ENCODE data around the gene NOM1.

NOM1 gene

DNA sequence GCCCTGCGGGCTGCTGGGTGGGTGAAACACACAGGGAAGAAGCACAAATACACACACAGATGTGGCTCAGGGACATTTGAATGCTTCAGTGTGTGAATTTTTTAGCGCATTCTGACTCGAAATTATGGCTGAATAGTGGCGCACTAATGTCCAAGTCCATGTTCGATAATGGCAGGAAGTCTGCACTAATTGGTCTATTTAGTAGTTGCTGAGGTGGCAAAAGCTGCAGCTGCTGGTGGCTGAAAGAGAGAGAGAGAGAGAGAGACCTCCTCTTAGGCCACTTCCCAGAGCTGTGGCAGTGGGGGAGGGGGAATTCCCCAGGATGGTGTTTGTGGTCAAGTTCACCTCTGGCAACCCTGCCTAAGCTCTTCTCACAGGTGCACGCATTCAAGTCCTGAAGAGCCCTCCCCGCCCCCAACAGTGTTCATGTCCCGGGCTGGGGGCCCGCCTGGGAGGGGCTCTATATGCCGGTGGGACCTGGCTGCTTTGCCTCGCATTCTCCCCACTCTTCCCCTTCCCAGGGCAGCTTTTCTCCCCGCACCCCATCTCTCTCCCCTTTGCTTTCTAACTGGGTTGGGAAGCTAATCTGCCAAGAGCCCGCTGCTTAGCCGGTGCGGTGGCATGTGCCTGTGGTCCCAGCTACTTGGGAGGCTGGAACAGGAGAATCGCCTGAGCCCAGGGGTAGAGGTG lies 67.0 kb downstream of the NOM1 start:
- DNase-seq, result no peak

DNA sequence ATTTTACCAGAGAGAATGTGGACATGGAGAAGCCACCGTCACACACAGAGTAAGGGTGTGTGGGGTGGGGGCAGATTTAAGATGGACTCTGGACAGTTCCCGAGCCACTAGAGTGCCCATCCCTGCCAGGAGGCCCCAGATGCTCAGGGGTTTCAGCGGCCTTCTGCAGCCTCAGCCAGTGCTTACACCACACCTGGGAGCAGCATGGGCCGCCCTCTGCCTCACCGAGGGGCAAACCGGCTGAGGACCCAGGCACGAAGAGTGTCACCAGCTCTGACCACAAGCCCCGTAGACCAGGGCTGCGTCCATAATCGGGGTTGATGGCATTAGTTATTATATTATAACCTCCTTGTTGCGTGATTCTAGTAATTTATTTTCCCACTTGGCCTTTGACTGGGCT lies 67.6 kb downstream of the NOM1 start:
- DNase-seq, result no peak

DNA sequence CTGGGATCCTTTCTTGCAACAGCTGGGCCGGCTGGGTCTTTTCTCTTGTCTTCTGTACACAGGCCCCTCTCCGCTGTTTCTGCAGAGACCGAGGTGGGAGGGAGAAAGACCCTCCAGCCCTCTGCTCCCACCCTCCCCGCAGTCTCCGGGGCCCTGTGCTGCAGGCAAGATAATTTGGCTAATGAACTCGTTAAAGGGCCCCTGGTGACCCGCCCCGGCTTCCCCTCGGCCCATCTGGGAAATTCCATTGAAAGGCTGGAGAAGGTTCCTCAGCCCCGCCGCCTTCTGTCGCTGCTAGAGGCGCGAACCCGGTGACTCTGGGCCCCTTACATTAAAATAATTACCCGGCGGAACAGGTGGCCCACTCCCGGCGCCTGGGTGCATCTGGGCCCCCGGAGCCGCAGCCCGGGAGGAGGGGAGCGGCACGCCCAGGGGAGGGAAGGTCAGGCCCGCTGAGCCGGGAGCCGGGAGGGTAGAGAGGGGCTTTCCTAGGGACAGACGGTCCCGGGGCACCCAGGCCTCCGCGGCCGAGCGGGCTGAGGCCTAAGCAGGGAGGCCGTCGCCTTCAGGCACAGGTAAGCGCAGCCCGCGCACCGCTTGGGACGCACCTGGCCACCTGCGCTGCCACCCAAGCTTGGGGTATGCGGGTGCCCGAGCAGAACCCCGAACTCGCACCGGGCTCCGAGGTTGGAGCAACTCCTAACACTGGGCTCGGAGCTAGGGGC lies 68.3 kb downstream of the NOM1 start:
- DNase-seq, result no peak

DNA sequence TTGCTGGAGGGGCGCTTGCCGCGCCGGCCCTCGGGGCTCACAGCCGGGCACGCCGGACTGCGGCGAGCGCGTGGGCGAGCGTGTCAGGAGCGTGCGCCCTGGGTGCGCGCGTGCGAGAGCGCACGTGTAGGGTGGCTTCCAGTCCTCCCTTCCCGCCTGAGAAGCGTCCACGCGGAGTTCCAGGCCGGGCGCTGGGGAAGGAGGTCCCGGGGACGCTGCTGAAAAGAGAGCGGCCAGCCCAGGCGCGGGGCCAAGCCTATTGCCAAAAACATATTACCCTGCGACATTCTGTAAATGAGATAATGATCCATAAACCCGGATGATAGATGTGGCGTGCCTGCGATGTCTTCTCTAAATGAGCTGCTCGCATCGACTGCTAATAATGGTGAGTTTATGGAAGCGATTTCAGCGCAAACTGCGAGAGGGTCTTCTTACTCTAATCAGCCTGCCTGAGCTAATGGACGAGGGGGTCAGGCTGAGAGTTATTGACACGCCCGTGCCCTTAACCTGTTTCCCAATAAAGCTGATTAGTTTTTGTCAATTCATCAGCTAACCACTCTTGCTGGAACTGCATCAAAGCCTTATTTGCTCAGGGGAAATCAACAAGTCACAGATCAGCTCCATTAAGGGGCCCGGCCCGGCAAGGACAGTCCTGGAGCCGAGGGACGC lies 69.0 kb downstream of the NOM1 start:
- DNase-seq, result no peak

DNA sequence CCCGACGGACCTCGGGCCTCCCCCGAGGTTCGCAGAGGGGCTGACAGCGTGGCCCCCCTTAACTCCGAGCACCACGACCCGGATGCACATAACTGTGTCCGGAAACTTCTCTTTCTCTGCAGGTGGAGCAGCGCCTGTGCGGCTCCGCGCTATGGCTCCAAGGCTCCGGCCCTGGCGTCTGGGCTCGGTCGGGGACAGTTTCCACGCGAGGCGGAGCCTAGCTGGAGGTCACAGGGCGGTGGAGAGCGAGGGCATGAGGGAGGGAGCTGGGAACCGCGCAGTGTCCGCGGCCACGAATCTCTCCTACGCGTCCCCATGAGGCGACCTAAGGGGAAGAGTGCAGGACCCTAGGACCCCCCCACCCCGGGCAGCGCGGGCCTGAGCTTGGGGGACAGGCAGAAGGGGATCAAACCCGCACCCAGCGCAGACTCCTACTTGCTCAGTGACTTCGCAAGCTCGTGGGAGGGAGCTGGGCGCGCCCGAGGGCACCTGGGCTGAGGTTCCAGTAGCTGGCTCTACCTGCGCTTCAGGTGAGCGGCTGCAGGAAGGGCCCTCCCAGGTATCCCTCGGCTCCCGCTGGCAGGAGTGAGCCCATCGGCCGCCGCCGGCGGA lies 69.6 kb downstream of the NOM1 start:
- no peak for DNase-seq

DNA sequence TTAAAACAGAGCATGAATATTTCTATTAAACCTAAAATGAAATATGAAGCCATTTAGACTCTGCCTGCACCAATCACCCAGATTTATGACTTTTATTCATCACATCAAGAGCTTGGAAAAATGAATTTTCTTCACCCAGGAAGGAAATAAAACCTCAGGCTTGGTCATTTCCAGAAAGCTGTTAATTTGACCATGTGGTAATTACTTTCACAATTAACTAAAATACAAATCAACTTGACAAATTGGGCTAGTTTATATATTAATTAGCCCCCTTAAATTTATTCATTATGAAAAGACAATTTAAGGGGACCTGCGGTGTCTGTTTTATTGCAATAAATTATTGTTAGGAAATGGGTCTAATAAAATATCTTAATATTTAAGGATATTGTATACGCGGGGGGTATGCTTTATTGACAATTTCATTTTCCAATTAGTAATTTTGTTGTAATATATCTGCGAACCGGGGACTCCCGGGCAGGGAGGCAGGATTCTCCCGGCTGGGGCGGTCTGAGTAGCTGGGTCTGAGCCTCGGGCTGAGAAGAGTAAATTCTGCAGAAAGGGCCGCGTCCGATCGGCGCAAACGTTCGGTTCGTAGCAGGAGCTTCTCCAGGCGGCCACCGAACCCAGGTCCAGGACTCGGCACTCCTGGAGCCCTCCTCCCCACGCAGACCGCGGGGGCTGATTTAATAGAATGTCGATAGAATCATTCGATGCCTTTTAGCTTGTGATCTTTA lies 70.4 kb downstream of the NOM1 start:
- no peak for DNase-seq

DNA sequence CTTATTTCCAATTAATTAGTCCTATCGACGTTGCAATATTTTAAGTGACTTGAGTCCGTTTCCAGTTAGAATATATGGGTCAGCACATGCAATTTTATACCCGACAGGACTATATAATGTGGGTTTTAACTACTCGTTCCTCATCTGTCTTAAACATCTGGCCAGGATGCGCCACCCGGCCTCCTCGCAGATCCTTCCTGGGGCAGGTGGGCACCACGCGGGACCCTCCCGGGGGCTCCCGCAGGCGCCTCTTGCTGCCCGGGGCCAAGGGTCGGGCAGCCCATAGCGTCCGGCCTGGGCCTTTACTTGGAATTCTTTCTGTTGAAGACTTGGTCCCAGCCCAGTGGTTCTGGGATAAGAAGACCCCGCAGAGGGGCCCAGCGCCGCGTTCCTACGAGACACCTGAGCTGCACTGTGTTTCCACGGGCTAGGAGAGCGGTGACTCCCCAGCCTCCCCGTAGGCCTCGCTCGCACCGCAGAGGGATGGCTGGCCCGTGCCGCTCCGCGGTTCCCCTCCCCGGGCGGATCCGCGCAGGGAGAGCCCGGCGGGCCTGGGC lies 71.1 kb downstream of the NOM1 start:
- no peak for DNase-seq

DNA sequence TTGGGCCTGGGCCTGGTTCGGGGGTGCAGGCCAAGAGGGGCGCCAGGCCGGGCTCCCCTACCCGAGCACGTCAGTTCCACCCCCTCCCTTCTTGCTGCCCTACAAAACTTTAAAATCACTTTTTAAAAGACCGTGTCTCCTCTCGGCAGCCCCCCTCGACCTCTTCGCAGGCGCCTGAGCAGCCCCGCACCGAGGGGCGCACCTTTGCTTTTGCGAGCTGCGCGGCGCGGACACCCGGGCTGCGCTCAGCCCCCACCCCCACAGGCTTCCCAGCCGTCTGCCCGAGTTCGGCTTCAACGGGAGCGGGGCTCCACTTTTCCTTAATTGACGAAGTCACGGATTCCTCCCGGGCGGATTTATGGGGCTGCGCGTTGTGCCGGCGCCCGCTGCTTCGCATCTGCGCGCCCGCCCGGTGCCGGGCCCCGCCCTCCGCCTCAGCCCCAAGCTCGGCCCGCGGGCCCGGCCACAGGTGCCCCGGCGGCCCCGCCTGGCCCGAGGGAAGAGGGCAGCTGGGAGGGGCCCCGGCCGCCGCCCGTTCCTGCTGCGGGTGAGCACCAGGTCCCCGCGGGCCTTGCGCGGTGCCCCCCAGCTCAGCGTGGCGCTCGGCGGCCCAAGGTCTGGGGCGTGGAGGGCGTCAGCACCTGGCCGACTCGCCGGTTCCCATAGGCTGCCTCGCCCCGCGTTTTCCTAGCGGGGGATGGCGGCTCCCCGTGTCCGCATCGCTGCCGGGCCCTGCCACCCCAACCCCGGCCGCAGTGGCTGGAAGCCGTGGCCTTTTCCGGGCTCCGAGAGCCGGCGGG lies 71.8 kb downstream of the NOM1 start:
- no peak for DNase-seq

DNA sequence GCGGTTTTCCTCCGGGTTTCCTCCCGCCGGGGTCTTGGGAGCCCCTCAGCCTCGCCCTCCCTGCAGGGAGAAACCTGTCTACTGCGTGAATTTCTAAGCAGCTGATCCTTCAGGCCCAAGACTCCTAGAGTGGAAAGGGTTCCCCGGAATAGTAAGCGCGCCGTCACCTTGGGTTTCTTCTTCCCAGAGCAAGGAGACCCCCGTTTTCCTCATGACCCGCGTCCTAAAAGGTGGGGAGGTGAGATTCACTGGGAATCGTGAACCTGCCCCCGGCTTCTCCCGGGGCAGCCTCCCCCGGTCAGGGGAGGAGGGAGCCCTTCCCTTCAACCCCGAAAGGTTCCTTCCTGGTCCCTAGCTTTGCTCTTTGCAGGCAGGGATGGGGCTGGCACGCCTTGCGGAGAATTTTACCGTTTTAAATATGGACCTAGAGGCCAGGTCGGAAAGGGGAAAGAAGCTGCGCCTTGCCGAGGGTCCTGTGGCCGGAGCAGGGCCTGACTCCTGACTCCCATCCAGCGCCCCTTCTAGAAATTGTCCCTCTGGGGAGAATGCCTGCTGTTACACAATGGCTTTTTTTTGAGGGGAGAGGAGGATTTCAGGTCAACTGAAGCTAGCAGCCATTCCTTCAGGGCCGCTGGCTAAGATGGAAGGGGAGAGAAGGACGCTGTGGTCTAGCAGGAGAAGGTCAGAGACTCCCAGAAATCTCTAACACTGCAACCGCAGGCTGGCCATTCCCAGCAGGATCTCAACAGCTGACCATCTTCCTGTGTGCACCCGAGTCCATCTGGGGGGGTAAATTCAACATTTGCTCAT lies 72.6 kb downstream of the NOM1 start:
- no peak for DNase-seq
